ENCODE measurements around the gene NDUFA8. TPM values are rescaled to one million over a fixed set of nuclear protein-coding genes. Genes with fewer than 3 reads are reported as not detected.

The NDUFA8 gene
- total RNA-seq, 6 experiments from 2014 or later, result 67.4 to 76.6 (median 72.8) TPM

- Mint-ChIP-seq H3K4me1 (ENCODE audit: low read depth) (peaks cover 25% of the 10 kb centered on the region), H3K9me3 (no peaks in the 10 kb centered on the region), H3K36me3 (ENCODE audit: low read depth) (no peaks in the 10 kb centered on the region), H3K27me3 (ENCODE audit: insufficient read depth) (peaks cover 1% of the 10 kb centered on the region), H3K4me3 (no peak overlapping the region), H3K27ac (no peak overlapping the region)
- no peak for DNase-seq
- TF ChIP-seq CTCF (IDR thresholded peaks at IDR 0.05), result no peak
Measured at GRCh38 chr9:122129969-122130368, 29.6 kb downstream of the NDUFA8 start.

- Mint-ChIP-seq H3K27ac (no peak overlapping the region), H3K4me1 (ENCODE audit: low read depth) (peaks cover 24% of the 10 kb centered on the region), H3K9me3 (no peaks in the 10 kb centered on the region), H3K27me3 (ENCODE audit: insufficient read depth) (peaks cover 1% of the 10 kb centered on the region; the same call in 1 of the 2 replicates), H3K4me3 (no peak overlapping the region), H3K36me3 (ENCODE audit: low read depth) (no peaks in the 10 kb centered on the region)
- no peak for DNase-seq
- no peak for TF ChIP-seq CTCF (IDR thresholded peaks at IDR 0.05)
Measured at GRCh38 chr9:122128969-122129343, 30.6 kb downstream of the NDUFA8 start.

GRCh38 chr9:122128007-122128968 lies 31.3 kb downstream of the NDUFA8 start:
- no peaks in the 10 kb centered on the region for H3K36me3 Mint-ChIP-seq (ENCODE audit: low read depth)
- DNase-seq, result no peak
- peaks cover 24% of the 10 kb centered on the region for H3K4me1 Mint-ChIP-seq (ENCODE audit: low read depth)
- no peak overlapping the region for H3K4me3 Mint-ChIP-seq
- TF ChIP-seq CTCF (IDR thresholded peaks at IDR 0.05), result no peak
- peaks cover 4% of the 10 kb centered on the region; the same call in 1 of the 2 replicates for H3K27me3 Mint-ChIP-seq (ENCODE audit: insufficient read depth)
- H3K9me3 Mint-ChIP-seq, result no peaks in the 10 kb centered on the region
- H3K27ac Mint-ChIP-seq, result no peak overlapping the region

- Mint-ChIP-seq H3K27ac (no peak overlapping the region), H3K4me3 (peak overlapping the region; percentile 18; the same call in 1 of the 2 replicates), H3K27me3 (ENCODE audit: insufficient read depth) (peaks cover 5% of the 10 kb centered on the region; the same call in 1 of the 2 replicates), H3K9me3 (no peaks in the 10 kb centered on the region), H3K36me3 (ENCODE audit: low read depth) (no peaks in the 10 kb centered on the region), H3K4me1 (ENCODE audit: low read depth) (peaks cover 24% of the 10 kb centered on the region)
- no peak for DNase-seq
- no peak for TF ChIP-seq CTCF (IDR thresholded peaks at IDR 0.05)
Measured at GRCh38 chr9:122127396-122127798, 32.2 kb downstream of the NDUFA8 start.

GRCh38 chr9:122126331-122127261 lies 33.0 kb downstream of the NDUFA8 start:
- Mint-ChIP-seq H3K27ac (peak overlapping the region; percentile 87), H3K27me3 (ENCODE audit: insufficient read depth) (peaks cover 7% of the 10 kb centered on the region; the same call in 1 of the 2 replicates), H3K9me3 (no peaks in the 10 kb centered on the region), H3K36me3 (ENCODE audit: low read depth) (no peaks in the 10 kb centered on the region), H3K4me1 (ENCODE audit: low read depth) (peaks cover 24% of the 10 kb centered on the region), H3K4me3 (peak overlapping the region; percentile 82)
- peak; percentile 57 for TF ChIP-seq CTCF (IDR thresholded peaks at IDR 0.05)
- peak; percentile 47 for DNase-seq

Measured in HFFc6 (cell line).